Urothelium cell line (cell line): Measurements from ENCODE around the gene SSBP2.
"Not testable (repeated sequence)": the region's sequence is repeated elsewhere in the genome, so short reads cannot be mapped to it uniquely, and the experiment has no call there.

Experiments used
- DNase-seq: peaks from one replicate; pipeline ENCODE4 v3.0.0; 2011; ENCODE audit warnings: low spot score, mixed read lengths
- FAIRE-seq: peaks from 2 replicates; lab custom pipeline; 2011; peaks lifted over from hg19 to GRCh38; lab: Jason Lieb, UNC

The SSBP2 gene

GRCh38 chr5:81685471-81685870 is 65.4 kb downstream of the SSBP2 start:
- FAIRE-seq (no peak), DNase-seq (no peak)

- DNase-seq (no peak), FAIRE-seq (no peak)
Measured at GRCh38 chr5:81679885-81680284, 71.0 kb downstream of the SSBP2 start.

GRCh38 chr5:81675420-81675819 is 75.5 kb downstream of the SSBP2 start:
- FAIRE-seq = no peak

GRCh38 chr5:81665795-81666194 is 85.1 kb downstream of the SSBP2 start:
- FAIRE-seq (no peak), DNase-seq (no peak)

More at GRCh38 chr5:81675420-81675819, 75.5 kb downstream of the SSBP2 start:
- DNase-seq = no peak

- DNase-seq, FAIRE-seq: not testable (repeated sequence)
Measured at GRCh38 chr5:81660624-81661023, 90.3 kb downstream of the SSBP2 start.

GRCh38 chr5:81657386-81657785 is 93.5 kb downstream of the SSBP2 start:
- FAIRE-seq (no peak), DNase-seq (no peak)

GRCh38 chr5:81656783-81657182 is 94.1 kb downstream of the SSBP2 start:
- FAIRE-seq (no peak), DNase-seq (no peak)

- FAIRE-seq = no peak
- DNase-seq = no peak
Measured at GRCh38 chr5:81650987-81651386, 99.9 kb downstream of the SSBP2 start.

- FAIRE-seq (no peak), DNase-seq (no peak)
Measured at GRCh38 chr5:81646469-81646995, 104.4 kb downstream of the SSBP2 start.

- FAIRE-seq = no peak
- DNase-seq = no peak
Measured at GRCh38 chr5:81642210-81642609, 108.7 kb downstream of the SSBP2 start.

- FAIRE-seq = no peak
- no peak for DNase-seq
Measured at GRCh38 chr5:81639556-81639955, 111.3 kb downstream of the SSBP2 start.

GRCh38 chr5:81638471-81638870 is 112.4 kb downstream of the SSBP2 start:
- no peak for DNase-seq
- FAIRE-seq = no peak

- DNase-seq (no peak), FAIRE-seq (no peak)
Measured at GRCh38 chr5:81633891-81634290, 117.0 kb downstream of the SSBP2 start.

- DNase-seq = no peak
- FAIRE-seq = no peak
Measured at GRCh38 chr5:81633471-81633870, 117.4 kb downstream of the SSBP2 start.

GRCh38 chr5:81632679-81633078 is 118.2 kb downstream of the SSBP2 start:
- DNase-seq = no peak
- FAIRE-seq = no peak

- no peak for DNase-seq
- FAIRE-seq = no peak
Measured at GRCh38 chr5:81631621-81632020, 119.3 kb downstream of the SSBP2 start.

- no peak for DNase-seq
- no peak for FAIRE-seq
Measured at GRCh38 chr5:81631124-81631523, 119.8 kb downstream of the SSBP2 start.

GRCh38 chr5:81630684-81631083 is 120.2 kb downstream of the SSBP2 start:
- DNase-seq (no peak), FAIRE-seq (no peak)

GRCh38 chr5:81629986-81630385 is 120.9 kb downstream of the SSBP2 start:
- FAIRE-seq (no peak), DNase-seq (no peak)

- not testable (repeated sequence) for FAIRE-seq
Measured at GRCh38 chr5:81628061-81628460, 122.8 kb downstream of the SSBP2 start.

GRCh38 chr5:81626524-81626923 is 124.4 kb downstream of the SSBP2 start:
- peak; percentile 50 for DNase-seq
- FAIRE-seq = peak; percentile 35

More at GRCh38 chr5:81628061-81628460, 122.8 kb downstream of the SSBP2 start:
- DNase-seq = not testable (repeated sequence)

- FAIRE-seq (no peak), DNase-seq (no peak)
Measured at GRCh38 chr5:81609810-81610375, 141.0 kb downstream of the SSBP2 start.

- DNase-seq = no peak
- FAIRE-seq = no peak
Measured at GRCh38 chr5:81608976-81609375, 141.9 kb downstream of the SSBP2 start.
